Tibial nerve (tissue), 3 donors: ENCODE measurements around the gene TDRD9.

ENCODE experiments used
- POLR2A ChIP-seq, 2 donors: fragments of 450-650 bp; IDR thresholded peaks; one replicate each; pipeline ENCODE4 v1.6.1; 2017; ENCODE audit warnings: antibody characterized with exemption in 2 of 2, mild to moderate bottlenecking in 2 of 2, moderate library complexity in 2 of 2
- TF ChIP-seq, protein P1 (sequence below), 5 experiments: fragments of 200-600 bp in 3 of 5; fragments of 450-650 bp in 2 of 5; sonication (generic) in 3 of 5; IDR thresholded peaks; one replicate each; pipeline ENCODE4 v1.5.1; 2016 to 2019; ENCODE audit warnings: antibody characterized with exemption in 5 of 5, mild to moderate bottlenecking in 3 of 5, moderate library complexity in 2 of 5

GRCh38 chr14:104037074-104037473 lies 108.8 kb downstream of the TDRD9 start:
- TF ChIP-seq POLR2A (IDR thresholded peaks at IDR 0.05) = no peak
- TF ChIP-seq, protein P1, sequence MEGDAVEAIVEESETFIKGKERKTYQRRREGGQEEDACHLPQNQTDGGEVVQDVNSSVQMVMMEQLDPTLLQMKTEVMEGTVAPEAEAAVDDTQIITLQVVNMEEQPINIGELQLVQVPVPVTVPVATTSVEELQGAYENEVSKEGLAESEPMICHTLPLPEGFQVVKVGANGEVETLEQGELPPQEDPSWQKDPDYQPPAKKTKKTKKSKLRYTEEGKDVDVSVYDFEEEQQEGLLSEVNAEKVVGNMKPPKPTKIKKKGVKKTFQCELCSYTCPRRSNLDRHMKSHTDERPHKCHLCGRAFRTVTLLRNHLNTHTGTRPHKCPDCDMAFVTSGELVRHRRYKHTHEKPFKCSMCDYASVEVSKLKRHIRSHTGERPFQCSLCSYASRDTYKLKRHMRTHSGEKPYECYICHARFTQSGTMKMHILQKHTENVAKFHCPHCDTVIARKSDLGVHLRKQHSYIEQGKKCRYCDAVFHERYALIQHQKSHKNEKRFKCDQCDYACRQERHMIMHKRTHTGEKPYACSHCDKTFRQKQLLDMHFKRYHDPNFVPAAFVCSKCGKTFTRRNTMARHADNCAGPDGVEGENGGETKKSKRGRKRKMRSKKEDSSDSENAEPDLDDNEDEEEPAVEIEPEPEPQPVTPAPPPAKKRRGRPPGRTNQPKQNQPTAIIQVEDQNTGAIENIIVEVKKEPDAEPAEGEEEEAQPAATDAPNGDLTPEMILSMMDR (IDR thresholded peaks at IDR 0.05) = no peak
